ENCODE measurements around the gene SLC7A8. TPM values are rescaled to one million over a fixed set of nuclear protein-coding genes. Genes with fewer than 3 reads are reported as not detected.

SLC7A8 gene
- total RNA-seq, 1 experiment from 2014 or later, result 3.8 TPM

DNA sequence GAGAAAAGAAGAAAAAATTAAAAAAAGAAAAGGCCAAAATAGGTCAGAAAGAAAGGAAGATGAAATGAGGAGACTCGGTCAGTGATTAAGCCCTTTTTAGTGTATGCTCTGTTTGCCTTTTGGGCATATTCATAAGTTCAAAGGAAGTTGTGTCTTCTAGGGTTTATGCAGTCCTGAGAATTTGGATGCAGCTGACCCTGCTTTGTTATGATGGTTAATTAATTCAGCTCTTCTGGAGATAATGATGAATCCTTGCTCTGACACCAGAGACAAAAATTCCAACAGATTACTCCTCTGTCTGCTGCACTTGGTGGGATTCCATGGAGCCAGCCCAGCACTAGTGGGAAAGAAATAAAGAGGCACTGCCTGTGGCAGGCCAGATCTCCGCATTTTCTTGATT lies 4.5 kb upstream of the SLC7A8 start:
- H4K20me1 ChIP-seq (ENCODE audit: low read length), result no peaks in the 10 kb centered on the region
- no TSS peak for BruUV-seq (replicated peaks)
- POLR2A ChIA-PET (ENCODE audit: unreplicated experiment), result no interaction called here
- H3K27ac ChIP-seq (ENCODE audit: low read length), result no peak overlapping the region
- H3K4me1 ChIP-seq (ENCODE audit: insufficient read depth, low read length), result peaks cover 6% of the 10 kb centered on the region
- no peaks in the 10 kb centered on the region for H3F3A ChIP-seq (ENCODE audit: low read length, unreplicated experiment)
- H2AFZ ChIP-seq (ENCODE audit: low read length), result no peak overlapping the region
- H3K4me2 ChIP-seq (ENCODE audit: low read length), result no peak overlapping the region
- ATAC-seq, result no peak
- intact Hi-C loops (cut with micrococcal nuclease), result loop anchor here (1.0 to 10.0 kb wide), 2 partner anchors 67 to 203 kb away; partner anchors contain the start of gene AJUBA
- H3K36me3 ChIP-seq (ENCODE audit: low read depth, low read length), result no peaks in the 10 kb centered on the region
- no peak for DNase-seq
- H3K4me3 ChIP-seq (ENCODE audit: low read length), result no peak overlapping the region
- H3K9ac ChIP-seq (ENCODE audit: low read length), result no peak overlapping the region
- CTCF ChIA-PET, result interaction anchor here (0.6 to 6.3 kb wide), 4 partner anchors 59 to 303 kb away, joined by 4 to 84 read pairs (median 5); no protein-coding TSS in a partner anchor
- H3K27me3 ChIP-seq (ENCODE audit: low read length), result no peaks in the 10 kb centered on the region
- no peaks in the 10 kb centered on the region for H3K9me3 ChIP-seq (ENCODE audit: low read length)
- TF ChIP-seq EZH2 (IDR thresholded peaks at IDR 0.05; ENCODE audit: low read length, unreplicated experiment) (no peak), EZH2phosphoT487 (IDR thresholded peaks at IDR 0.05; ENCODE audit: borderline replicate concordance, low read length) (no peak), CTCF (conservative IDR thresholded peaks at IDR 0.05; ENCODE audit: low read depth, low read length) (no peak)
- H3K9me2 ChIP-seq (replicated peaks; ENCODE audit: low read length), result no peaks in the 10 kb centered on the region
- no peaks in the 10 kb centered on the region for H3K79me2 ChIP-seq (ENCODE audit: low read length)

- Histone ChIP-seq H4K20me1 (ENCODE audit: low read length) (no peaks in the 10 kb centered on the region), H3K79me2 (ENCODE audit: low read length) (no peaks in the 10 kb centered on the region), H3K27me3 (ENCODE audit: low read length) (no peaks in the 10 kb centered on the region), H2AFZ (ENCODE audit: low read length) (no peak overlapping the region), H3K9me3 (ENCODE audit: low read length) (no peaks in the 10 kb centered on the region), H3K9me2 (replicated peaks; ENCODE audit: low read length) (no peaks in the 10 kb centered on the region), H3K4me2 (ENCODE audit: low read length) (no peak overlapping the region), H3K27ac (ENCODE audit: low read length) (no peak overlapping the region), H3K9ac (ENCODE audit: low read length) (no peak overlapping the region), H3K4me3 (ENCODE audit: low read length) (no peak overlapping the region), H3K4me1 (ENCODE audit: insufficient read depth, low read length) (peaks cover 13% of the 10 kb centered on the region), H3F3A (ENCODE audit: low read length, unreplicated experiment) (no peaks in the 10 kb centered on the region), H3K36me3 (ENCODE audit: low read depth, low read length) (no peaks in the 10 kb centered on the region)
- no peak for TF ChIP-seq EZH2phosphoT487 (IDR thresholded peaks at IDR 0.05; ENCODE audit: borderline replicate concordance, low read length)
- no peak for TF ChIP-seq EZH2 (IDR thresholded peaks at IDR 0.05; ENCODE audit: low read length, unreplicated experiment)
- peak; percentile 87 for TF ChIP-seq CTCF (conservative IDR thresholded peaks at IDR 0.05; ENCODE audit: low read depth, low read length)
- peak; percentile 57 for ATAC-seq
- BruUV-seq (replicated peaks), result no TSS peak
- ChIA-PET POLR2A (ENCODE audit: unreplicated experiment) (no interaction called here), CTCF (interaction anchor here (0.6 to 6.3 kb wide), 4 partner anchors 58 to 304 kb away, joined by 4 to 84 read pairs (median 5); no protein-coding TSS in a partner anchor)
- intact Hi-C loops (cut with micrococcal nuclease), result loop anchor here (1.0 to 10.0 kb wide), 2 partner anchors 66 to 202 kb away; partner anchors contain the start of gene AJUBA
- peak; percentile 76 for DNase-seq
Observed at GRCh38 chr14:23186913-23187654, 3.6 kb upstream of the SLC7A8 start.

All from PC-3 (cell line).